IMR-90 (cell line): ENCODE results near the gene TRUB2.

Source experiments
- CHD1 ChIP-seq: IDR thresholded peaks from 2 replicates; pipeline ENCODE4 v1.6.1; 2012; ENCODE audit warnings: low read depth, low read length, improper control_type of control experiment
- CTCF ChIP-seq: conservative IDR thresholded peaks from 2 replicates; pipeline ENCODE4 v1.5.1; 2012; ENCODE audit warnings: mild to moderate bottlenecking, low read depth, low read length, improper control_type of control experiment
- MAZ ChIP-seq: IDR thresholded peaks from 2 replicates; pipeline ENCODE4 v1.6.1; 2012; ENCODE audit warnings: low read depth, mild to moderate bottlenecking, low read length, improper control_type of control experiment, moderate library complexity, borderline replicate concordance
- RFX5 ChIP-seq: IDR thresholded peaks from 2 replicates; pipeline ENCODE4 v1.8.0; 2012; ENCODE audit warnings: low read depth, mild to moderate bottlenecking, low read length, moderate library complexity

GRCh38 chr9:128358090-128358489, 35.8 kb upstream of the TRUB2 start:
- TF ChIP-seq CTCF (no peak), RFX5 (no peak), CHD1 (no peak), MAZ (no peak)
